Right forelimb (tissue), 1 donor: ENCODE results near the gene RBMS3.
"Not testable (repeated sequence)": the region's sequence is repeated elsewhere in the genome, so short reads cannot be mapped to it uniquely, and the experiment has no call there.

Experiments used
- DNase-seq: peaks from one replicate; pipeline ENCODE4 v3.0.0-alpha.2; 2018

RBMS3 gene

GRCh38 chr3:29313981-29314726, 33.3 kb downstream of the RBMS3 start:
- DNase-seq, result no peak

- DNase-seq, result no peak
Observed at GRCh38 chr3:29314727-29315088, 33.8 kb downstream of the RBMS3 start.

GRCh38 chr3:29317659-29318173, 36.8 kb downstream of the RBMS3 start:
- DNase-seq, result no peak

GRCh38 chr3:29318251-29318650, 37.4 kb downstream of the RBMS3 start:
- no peak for DNase-seq

GRCh38 chr3:29319262-29319661, 38.4 kb downstream of the RBMS3 start:
- no peak for DNase-seq

- no peak for DNase-seq
Observed at GRCh38 chr3:29319798-29320197, 38.9 kb downstream of the RBMS3 start.

GRCh38 chr3:29322586-29322985, 41.7 kb downstream of the RBMS3 start:
- no peak for DNase-seq

- DNase-seq, result no peak
Observed at GRCh38 chr3:29324180-29324651, 43.3 kb downstream of the RBMS3 start.

GRCh38 chr3:29326540-29326939, 45.7 kb downstream of the RBMS3 start:
- not testable (repeated sequence) for DNase-seq

- no peak for DNase-seq
Observed at GRCh38 chr3:29329986-29330890, 49.4 kb downstream of the RBMS3 start.

- DNase-seq, result no peak
Observed at GRCh38 chr3:29331035-29331434, 50.2 kb downstream of the RBMS3 start.

GRCh38 chr3:29331456-29332194, 50.8 kb downstream of the RBMS3 start:
- no peak for DNase-seq

GRCh38 chr3:29332195-29332637, 51.3 kb downstream of the RBMS3 start:
- no peak for DNase-seq

GRCh38 chr3:29333576-29333975, 52.7 kb downstream of the RBMS3 start:
- DNase-seq, result no peak

- no peak for DNase-seq
Observed at GRCh38 chr3:29334706-29335105, 53.8 kb downstream of the RBMS3 start.

- peak; percentile 90 for DNase-seq
Observed at GRCh38 chr3:29335438-29335837, 54.6 kb downstream of the RBMS3 start.

GRCh38 chr3:29335943-29336342, 55.1 kb downstream of the RBMS3 start:
- no peak for DNase-seq

GRCh38 chr3:29337565-29337964, 56.7 kb downstream of the RBMS3 start:
- DNase-seq, result no peak

- no peak for DNase-seq
Observed at GRCh38 chr3:29338377-29338776, 57.5 kb downstream of the RBMS3 start.

GRCh38 chr3:29339016-29339833, 58.4 kb downstream of the RBMS3 start:
- no peak for DNase-seq

- no peak for DNase-seq
Observed at GRCh38 chr3:29344154-29344553, 63.3 kb downstream of the RBMS3 start.

- no peak for DNase-seq
Observed at GRCh38 chr3:29344935-29345334, 64.1 kb downstream of the RBMS3 start.
